PFSK-1 (cell line): Measurements from ENCODE around the gene POLA1.

Source experiments
- FOXP2 ChIP-seq: optimal IDR thresholded peaks from 2 replicates; pipeline ENCODE3; 2011; ENCODE audit warnings: borderline replicate concordance, control low read depth, inconsistent platforms; ENCODE audit not compliant: insufficient read depth; ENCODE audit errors: extremely low read length, extremely low read depth
- POLR2AphosphoS5 ChIP-seq: IDR thresholded peaks from 2 replicates; pipeline ENCODE4 v1.6.1; 2012; ENCODE audit warnings: low read depth, mild to moderate bottlenecking, control low read depth, low read length, moderate library complexity
- REST ChIP-seq, 2 experiments: IDR thresholded peaks; 2 replicates each; pipeline versions ENCODE4 v1.6.1 to v1.8.0; 2011 to 2012; ENCODE audit warnings: low read depth in 2 of 2, low read length in 2 of 2, control low read depth in 1 of 2, inconsistent platforms in 1 of 2, mild to moderate bottlenecking in 1 of 2, moderate library complexity in 1 of 2; ENCODE audit not compliant: insufficient read depth in 1 of 2
- SIN3A ChIP-seq: IDR thresholded peaks from 2 replicates; pipeline ENCODE4 v1.6.1; 2012; ENCODE audit warnings: mild to moderate bottlenecking, low read length, moderate library complexity, borderline replicate concordance; ENCODE audit not compliant: insufficient read depth
- TAF1 ChIP-seq: IDR thresholded peaks from 2 replicates; pipeline ENCODE4 v1.6.1; 2012; ENCODE audit warnings: low read length, control low read depth, borderline replicate concordance; ENCODE audit not compliant: insufficient read depth

The POLA1 gene

GRCh38 chrX:24886916-24887315 lies 193.2 kb downstream of the POLA1 start:
- TF ChIP-seq SIN3A (no peak), TAF1 (no peak), FOXP2 (no peak), POLR2AphosphoS5 (no peak), REST (IDR thresholded peaks at IDR 0.05; ENCODE audit: insufficient read depth in 1 of 2, low read depth in 2 of 2, low read length in 2 of 2) (no peak)

GRCh38 chrX:24890677-24891076 lies 197.0 kb downstream of the POLA1 start:
- TF ChIP-seq FOXP2 (no peak), TAF1 (no peak), REST (IDR thresholded peaks at IDR 0.05; ENCODE audit: insufficient read depth in 1 of 2, low read depth in 2 of 2, low read length in 2 of 2) (no peak), POLR2AphosphoS5 (no peak), SIN3A (no peak)

- TF ChIP-seq FOXP2 (no peak), SIN3A (no peak), POLR2AphosphoS5 (no peak), TAF1 (no peak), REST (IDR thresholded peaks at IDR 0.05; ENCODE audit: insufficient read depth in 1 of 2, low read depth in 2 of 2, low read length in 2 of 2) (no peak)
These were observed 205.7 kb downstream of the POLA1 start for GRCh38 chrX:24899391-24899790.

- no peak for TF ChIP-seq SIN3A
- no peak for TF ChIP-seq TAF1
These were observed 206.5 kb downstream of the POLA1 start for GRCh38 chrX:24900234-24900633.

- TF ChIP-seq SIN3A, result no peak
- no peak for TF ChIP-seq TAF1
- TF ChIP-seq POLR2AphosphoS5, result no peak
- no peak for TF ChIP-seq REST (IDR thresholded peaks at IDR 0.05; ENCODE audit: insufficient read depth in 1 of 2, low read depth in 2 of 2, low read length in 2 of 2)
These were observed 209.1 kb downstream of the POLA1 start for GRCh38 chrX:24902806-24903205.
